DND-41 (cell line): Measurements from ENCODE around the gene ADGRA3.

Experiments
- CTCF ChIP-seq: IDR thresholded peaks from 2 replicates; pipeline ENCODE4 v1.5.1; 2012; ENCODE audit warnings: borderline replicate concordance, low read length, moderate library complexity, mild to moderate bottlenecking; ENCODE audit not compliant: poor library complexity, severe bottlenecking; ENCODE audit errors: extremely low read depth
- EZH2 ChIP-seq: IDR thresholded peaks from 3 replicates; pipeline ENCODE4 v1.6.1; 2012; ENCODE audit warnings: borderline replicate concordance, low read depth, mild to moderate bottlenecking, moderate library complexity, low read length, inconsistent platforms; ENCODE audit not compliant: severe bottlenecking

GRCh38 chr4:22493523-22493922, 22.3 kb downstream of the ADGRA3 start:
- no peak for TF ChIP-seq CTCF
- no peak for TF ChIP-seq EZH2
